Limb (tissue), 2 donors: ENCODE data around the gene GCHFR.

Source experiments
- DNase-seq, 2 donors: peaks; one replicate each; pipeline ENCODE4 v3.0.0-alpha.2; 2016; ENCODE audit errors: extremely low spot score in 2 of 2

Gene GCHFR

DNA sequence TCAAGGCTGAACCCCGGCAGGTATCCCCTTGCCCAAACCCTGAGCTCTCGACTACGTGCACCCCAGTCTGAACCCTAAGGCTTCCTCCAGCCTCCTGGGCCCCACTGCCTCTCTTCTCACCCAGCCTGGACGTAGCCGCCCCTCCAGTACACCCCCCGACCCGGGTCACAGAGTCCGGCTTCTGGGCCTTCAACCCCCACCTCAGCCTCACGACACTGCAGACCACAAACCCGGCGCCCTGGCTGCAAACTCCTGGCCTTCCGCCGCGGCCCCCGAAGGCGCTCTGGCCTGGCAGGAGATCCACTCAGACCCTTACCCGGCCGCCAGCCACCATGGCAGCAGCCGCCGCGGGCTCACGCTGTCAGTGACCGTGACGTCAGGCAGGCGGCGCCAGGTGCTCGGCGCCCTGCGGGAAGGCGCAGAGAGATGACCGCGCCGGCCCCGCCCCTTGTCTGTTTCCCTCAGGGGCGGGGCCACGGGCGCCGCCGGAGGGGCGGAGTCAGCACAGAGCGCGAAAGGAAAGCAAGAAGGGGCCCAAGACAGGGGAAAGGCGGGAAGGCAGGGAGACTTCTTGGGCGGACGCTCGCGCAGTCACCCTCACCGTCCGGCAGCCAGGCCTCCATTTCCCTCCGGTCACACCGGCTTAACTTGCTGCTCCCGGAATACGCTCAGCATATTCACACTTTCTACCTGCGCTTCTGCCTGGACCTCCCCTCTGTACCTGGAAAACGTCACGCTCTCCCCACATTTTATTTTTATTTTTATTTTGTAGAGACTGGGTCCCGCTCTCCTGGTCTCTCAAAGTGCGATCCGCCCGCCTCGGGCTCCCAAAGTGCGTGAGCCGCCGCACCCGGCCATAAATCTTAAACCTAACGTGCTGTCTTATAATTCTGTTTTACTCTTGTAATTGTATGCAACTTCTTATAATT is 8.7 kb upstream of the GCHFR start, which contains the start of gene RMDN3:
TSS of gene RMDN3 (minus strand) at position 372 of the 929 bp plus-strand sequence. CDS start 471 bp downstream, outside the sequence.
- peak; percentile 96 to 97 for DNase-seq

GRCh38 chr15:40755812-40756208 is 8.1 kb upstream of the GCHFR start:
- DNase-seq: no peak

GRCh38 chr15:40756938-40757337 is 6.9 kb upstream of the GCHFR start:
- no peak for DNase-seq

GRCh38 chr15:40759961-40760360 is 3.9 kb upstream of the GCHFR start:
- DNase-seq: no peak

DNA sequence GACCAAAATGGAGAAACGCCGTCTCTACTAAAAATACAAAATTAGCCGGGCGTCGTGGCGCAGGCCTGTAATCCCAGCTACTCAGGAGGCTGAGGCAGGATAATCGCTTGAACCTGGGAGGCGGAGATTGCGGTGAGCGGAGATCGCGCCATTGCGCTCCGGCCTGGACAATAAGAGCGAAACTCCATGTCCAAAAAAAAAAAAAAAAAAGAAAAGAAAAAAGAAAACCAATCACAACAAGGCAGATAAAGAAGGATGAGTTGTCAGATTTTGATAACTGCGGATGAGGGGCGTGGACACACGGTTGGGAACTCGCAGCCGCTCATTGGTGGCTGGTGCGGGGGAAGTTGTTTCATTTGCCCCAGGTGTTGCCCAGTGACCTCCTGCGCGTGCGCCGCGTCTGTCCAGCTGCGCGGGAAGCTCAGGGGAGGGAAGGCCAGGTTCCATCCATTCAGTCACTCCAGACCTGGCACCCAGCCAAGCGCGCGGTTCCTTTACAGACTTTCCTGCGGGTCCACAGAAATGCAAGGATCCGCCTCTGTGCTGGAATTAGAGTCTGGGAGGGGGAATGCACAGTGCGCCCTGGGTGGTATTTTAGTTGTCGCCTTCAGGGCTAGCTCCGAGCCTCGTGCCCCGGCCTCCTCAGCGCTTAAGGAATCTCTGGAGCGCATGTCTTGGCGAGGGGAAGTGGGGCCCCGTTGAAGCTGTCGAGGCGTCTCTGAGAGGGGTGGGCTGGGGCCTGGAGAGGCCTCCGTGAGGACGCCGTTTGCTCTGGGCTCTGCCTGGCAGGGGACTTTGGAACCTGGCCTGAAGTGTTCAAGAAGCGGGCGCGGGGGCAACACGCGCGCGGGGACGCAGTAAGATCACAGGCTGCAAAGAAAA is 708 bp upstream of the GCHFR start:
- DNase-seq: peak; percentile 67 to 87

GRCh38 chr15:40764629-40765103 is 798 bp downstream of the GCHFR start:
- DNase-seq: no peak

GRCh38 chr15:40766194-40766815 is 2.4 kb downstream of the GCHFR start:
- DNase-seq: no peak

DNA sequence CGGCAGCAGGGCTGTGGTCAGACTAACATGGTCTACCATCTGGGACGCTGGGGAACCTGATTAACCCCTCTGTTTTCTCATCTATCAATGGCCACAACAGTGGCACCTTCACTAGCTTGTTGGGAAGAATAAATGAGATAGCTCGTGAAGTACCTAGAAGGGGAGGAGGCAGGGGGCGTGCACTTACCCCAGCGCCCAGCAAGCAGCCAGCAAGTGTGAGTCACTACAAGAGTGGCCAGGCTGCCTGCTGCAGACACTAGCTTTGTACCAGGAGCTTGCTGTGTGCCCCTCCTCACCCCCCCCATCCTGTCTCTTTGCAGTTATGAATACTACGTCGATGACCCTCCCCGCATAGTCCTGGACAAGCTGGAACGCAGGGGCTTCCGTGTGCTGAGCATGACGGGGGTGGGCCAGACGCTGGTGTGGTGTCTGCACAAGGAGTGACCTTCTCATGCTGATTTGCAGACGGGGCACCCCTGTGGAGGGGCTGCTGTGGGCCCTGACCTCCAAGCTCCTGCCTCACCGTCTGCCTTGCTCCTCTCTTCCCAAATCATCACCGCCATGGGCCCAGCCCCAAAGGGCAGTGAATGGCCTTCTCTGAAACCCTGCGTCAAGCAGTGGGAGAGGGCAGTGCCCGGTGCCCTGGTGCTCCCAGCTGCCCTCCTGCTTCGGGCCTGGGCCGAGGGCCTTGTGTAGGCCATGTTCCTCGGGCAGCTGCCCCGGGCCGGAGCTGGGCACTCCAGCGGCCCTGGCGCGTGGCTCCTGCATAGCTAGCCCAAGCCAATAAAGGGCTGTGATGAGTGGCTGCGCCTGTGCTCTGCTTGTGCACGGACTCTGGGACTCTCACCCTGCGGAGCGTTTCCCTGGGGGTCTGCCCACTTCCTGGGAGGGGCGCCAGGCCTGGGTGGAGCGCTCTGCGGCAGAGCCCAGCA is 3.3 kb downstream of the GCHFR start:
- no peak for DNase-seq

DNA sequence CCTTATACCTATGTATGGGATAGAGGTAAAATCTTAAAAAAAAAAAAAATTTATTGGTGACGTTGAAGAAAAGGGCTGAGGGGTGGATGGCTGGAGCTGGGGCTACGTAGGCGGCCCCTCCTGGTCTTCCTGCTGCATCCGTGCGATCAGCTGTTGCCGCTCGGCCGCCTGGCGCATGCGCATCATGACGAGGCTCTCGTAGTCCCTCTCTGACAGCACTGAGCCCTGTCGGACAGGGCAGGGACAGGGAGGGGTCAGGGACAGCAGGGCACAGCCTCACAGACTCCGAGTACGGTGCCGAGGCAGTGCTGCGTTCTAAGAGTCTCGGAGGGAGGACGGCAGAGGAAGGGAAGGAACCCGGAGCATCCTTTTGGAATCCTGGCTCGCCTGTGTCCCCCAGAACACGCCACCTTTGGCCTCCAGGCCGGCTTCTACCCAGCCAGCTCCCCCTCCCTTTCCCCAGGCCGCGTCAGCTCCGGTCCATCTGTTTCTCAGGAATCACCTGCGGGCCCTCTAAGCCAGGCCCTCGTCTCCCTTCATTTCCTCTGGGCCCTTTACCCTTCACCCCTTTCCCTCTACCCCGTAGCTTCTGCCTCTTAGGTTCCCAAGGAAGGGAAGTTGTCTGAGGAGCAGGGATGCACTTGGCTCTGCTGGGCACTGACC is 4.1 kb downstream of the GCHFR start:
- DNase-seq: no peak

DNA sequence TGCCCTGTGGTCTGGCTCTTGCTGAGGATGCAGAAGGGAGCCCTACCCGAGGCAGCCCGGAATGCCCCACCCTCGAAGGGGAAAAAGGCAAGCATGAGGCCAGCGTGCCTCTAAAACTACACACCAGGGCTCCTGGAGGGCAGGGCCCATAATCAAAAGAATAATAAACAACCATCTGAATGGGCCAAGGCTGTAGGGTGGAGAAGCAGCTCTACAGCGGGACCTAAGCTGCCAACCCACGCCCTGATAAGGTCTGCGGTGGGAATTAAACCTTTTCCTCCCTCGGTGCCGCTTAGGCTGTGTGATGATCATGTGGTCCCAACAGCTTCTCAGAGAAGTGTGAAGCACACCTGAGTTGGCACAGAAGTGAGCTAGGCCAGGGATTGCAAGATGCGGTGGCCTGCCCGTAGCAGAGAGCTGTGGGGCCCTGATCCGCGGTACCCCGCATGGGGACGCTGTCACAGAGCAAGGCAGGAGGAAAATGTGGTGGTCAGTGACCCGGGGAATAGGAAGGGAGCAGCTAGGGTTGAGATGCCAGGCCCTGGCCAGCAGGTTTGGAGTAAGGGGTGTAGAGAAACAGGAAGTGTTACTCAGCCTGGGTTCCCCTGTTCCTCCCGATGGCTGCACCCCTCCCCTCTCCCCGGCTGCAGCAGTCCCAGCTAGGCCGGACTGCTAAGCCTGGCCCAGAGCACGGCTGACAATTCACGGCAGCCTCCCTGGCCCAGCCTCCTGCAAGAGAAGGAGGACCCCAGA is 4.8 kb downstream of the GCHFR start:
- no peak for DNase-seq

GRCh38 chr15:40769274-40770146 is 5.6 kb downstream of the GCHFR start, which contains the start of gene C15orf62:
Gene C15orf62 (plus strand): TSS chr15:40769980. CDS start chr15:40770496, 516 bp downstream.
- peak in 1 of 2 donors; percentile 64 for DNase-seq

DNA sequence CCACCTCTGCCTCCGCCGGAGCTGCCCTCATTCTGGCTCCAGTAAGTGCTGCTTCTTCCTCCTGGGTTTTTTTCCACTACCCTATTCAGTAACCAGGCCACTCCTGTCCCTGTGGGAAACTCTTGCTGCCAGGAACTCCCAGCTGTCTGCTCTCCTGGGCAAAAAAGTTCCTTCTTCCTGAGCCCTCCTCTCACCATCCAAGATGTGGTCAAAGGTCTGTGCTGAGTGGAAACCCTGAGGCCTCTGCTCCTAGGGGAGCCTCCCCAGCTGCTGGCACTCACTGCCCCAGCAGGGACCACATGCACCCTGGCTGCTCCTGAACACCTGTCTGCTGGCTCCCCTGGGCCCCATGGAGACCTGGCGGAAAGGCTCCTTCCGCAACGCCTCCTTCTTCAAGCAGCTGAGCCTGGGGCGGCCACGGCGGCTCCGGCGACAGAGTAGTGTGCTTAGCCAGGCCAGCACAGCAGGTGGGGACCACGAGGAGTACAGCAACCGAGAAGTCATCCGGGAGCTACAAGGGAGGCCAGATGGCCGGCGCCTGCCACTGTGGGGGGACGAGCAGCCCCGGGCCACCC is 6.4 kb downstream of the GCHFR start:
- no peak for DNase-seq

GRCh38 chr15:40771242-40771641 is 7.4 kb downstream of the GCHFR start:
- DNase-seq: no peak

DNA sequence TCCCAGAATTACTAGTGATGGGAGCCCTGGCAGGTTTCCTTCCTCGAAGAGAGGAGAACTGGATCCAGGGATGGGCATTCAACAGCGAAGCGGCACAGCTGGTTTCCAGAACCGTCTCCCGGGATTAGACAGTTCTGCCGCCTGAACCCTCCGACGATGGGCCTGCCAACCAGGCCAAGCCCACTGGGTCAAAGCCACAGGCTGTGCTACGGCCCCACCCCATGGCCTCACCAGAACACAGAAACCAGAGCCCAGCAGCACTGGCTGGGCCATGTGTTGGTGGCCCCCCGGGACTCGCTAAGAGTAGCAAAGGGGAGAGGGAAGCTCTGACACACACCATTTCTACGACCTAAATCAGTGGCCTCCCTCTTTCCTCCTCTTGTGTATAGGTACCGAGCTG is 8.1 kb downstream of the GCHFR start:
- no peak for DNase-seq

GRCh38 chr15:40773496-40773895 is 9.6 kb downstream of the GCHFR start:
- DNase-seq: no peak

GRCh38 chr15:40773902-40774301 is 10.0 kb downstream of the GCHFR start:
- no peak for DNase-seq

- DNase-seq: no peak
These were observed 11.1 kb downstream of the GCHFR start for GRCh38 chr15:40775007-40775406.
